GM21717 (cell line): ENCODE results near the gene RYR2.

Source experiments
- ATAC-seq: cut with Tn5 transposase; IDR thresholded peaks from one replicate; pipeline ENCODE4 v1.9.1; 2021; ENCODE audit warnings: mild to moderate bottlenecking, moderate library complexity; ENCODE audit not compliant: unreplicated experiment

Gene RYR2

DNA sequence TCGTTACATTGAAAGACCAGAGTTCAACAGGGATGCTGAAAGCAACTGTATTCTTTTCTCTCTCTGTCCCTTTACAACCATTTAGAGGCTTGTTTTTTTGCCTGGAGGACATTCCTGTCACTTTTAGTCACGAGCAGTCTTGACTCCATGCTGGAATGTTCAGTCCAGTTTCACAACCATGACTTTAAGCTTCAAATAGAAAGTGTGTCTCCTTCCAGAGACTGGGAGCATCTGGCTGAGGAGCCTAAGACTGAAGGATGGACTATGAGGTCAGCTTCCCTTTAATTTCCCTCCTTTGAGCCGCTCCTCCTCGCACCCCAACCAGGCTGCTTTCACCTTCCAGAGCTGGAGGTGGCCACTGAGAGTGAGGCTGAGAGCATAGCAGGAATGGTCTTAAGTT is 10.5 kb upstream of the RYR2 start:
- ATAC-seq: no peak

DNA sequence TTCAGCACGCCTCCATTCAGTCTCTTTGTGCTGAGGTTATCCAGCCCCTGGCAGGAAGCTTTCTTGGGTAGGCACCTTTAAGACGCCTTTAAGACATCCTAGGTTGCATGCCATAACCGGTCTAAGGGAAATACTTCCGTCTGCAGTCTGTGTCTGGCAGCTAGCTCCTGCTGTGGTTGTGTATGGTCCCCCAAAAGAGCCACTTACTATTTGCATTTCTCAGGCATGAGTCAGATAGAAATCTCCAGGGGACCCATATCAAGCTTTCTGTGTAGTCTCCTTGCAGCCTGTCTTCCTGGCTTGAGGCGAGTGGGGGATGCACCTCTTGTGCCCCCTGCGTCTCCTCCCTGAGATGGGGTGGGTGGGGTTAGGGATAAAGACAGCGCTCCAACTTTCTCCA is 10.0 kb upstream of the RYR2 start:
- ATAC-seq: peak; percentile 97

DNA sequence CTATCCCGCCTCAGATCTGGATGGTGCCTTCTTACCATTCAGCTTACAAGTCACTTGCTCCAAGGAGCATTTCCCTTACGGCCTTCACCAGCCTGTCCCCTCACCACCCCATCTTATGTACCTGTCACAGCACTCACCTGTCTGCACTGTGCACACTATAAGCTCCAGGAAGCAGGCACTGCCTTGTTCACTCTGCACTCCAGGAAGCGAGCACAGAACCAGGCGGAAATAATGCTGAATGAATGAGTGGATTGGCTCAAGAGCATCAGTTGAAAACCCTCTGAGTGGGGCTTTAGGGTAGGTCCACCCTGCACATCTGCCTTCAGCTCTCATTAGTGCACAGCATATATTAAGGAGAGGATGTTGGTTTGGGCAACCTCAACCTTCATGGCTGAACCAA is 8.9 kb upstream of the RYR2 start:
- no peak for ATAC-seq

DNA sequence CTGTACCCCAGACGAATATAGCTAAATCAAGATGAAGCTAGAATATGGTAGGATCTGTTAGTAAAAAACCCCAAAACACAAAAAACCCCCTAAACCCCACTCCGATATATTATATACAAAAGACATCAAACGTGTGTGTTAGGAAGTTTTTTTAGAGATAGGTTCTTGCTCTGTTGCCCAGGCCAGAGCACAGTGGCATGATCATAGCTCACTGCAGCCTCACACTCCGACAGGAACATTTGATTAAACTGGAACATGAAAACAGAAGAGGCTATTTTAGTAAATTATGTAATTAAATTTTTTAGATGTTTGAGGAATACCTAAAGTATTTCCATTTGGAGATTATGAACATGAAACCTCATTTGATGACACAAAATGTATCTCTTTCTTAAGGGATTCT is 8.2 kb upstream of the RYR2 start:
- ATAC-seq: no peak

DNA sequence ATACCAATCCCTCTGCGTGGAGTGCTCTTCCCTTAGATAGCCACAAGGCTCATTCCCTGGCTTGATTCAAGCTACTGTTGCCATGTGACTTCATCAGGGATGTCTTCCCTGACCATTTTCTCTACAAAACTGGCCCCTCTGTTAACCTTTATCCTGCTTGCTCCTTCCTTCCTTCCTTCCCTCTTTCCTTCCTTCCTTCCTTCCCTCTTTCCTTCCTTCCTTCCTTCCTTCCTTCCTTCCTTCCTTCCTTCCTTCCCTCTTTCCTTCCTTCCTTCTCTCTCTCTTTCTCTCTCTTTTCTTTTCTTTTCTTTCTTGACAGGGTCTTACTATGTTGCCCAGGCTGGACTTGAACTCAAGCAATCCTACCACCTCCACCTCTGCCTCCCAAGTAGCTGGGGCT is 6.2 kb upstream of the RYR2 start:
- ATAC-seq: no peak

DNA sequence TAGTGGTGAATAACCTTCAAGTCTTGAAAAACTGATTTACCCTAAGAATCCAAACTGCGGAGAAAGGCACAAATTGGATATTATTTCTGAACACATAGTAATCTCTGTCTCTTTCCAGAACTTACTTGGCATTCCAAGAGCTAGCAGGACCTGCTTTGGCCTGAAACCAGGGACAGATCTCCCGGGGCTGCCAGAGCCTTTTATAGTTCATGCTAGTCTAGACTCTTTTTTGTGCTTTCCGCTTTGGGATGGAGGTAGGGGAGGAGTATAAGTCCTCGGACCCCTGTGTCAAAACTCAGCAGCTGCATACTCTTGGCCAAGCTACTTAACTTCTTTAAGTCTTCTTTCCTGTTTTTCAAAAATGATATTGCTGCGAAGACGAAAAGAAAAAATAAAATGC is 3.8 kb upstream of the RYR2 start:
- ATAC-seq: no peak

DNA sequence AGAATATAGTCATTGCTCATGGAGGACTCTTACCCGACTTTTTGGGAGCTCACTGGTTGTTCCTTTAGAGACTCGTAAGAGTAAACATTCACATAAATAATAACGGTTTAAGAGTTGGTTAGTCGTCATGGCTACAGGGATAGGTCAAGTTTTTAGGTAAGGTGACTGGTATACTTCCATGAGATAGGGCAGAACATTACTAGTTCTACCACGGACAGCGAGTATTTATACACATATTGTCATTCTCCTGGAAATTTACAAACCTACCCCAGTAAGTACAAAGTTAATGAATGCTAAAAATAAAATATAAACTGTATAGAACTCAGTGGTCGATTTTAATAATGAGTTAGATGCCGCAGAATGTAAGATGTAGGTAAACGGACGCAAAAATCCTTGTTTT is 1.2 kb upstream of the RYR2 start:
- ATAC-seq: no peak

DNA sequence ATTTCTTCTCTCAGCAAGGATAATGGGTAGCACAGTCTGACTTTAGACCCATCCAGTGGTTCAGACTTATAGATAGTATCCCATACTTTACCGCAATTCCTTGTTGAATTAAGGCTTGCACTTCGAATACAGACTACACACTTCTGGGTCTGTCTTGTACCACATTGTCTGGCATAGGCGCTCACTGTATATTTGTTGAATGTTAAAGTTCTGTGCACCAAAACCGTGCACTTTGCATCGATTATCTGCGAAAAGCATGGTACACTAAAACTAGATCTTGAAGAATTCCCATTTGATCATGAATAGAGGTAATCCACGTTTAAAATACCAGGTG is 556 bp upstream of the RYR2 start:
- no peak for ATAC-seq

DNA sequence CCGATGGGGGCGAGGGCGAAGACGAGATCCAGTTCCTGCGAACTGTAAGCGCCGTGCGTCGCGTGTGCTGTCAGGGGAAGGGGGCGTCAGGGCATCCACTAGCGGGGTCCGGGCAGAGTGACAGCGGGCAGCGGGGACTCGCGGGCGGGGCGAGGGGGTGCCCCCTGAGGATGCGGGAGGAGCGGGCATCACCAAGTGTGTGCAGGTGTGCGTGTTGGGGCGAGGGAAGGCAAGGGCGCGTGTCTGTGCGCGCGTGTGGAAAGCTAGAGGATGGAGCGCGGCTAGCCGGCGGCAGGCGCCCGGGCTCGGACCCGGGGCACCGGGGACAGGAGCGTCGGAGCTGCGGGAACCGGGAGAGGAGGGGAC is 525 bp downstream of the RYR2 start:
- ATAC-seq: no peak

DNA sequence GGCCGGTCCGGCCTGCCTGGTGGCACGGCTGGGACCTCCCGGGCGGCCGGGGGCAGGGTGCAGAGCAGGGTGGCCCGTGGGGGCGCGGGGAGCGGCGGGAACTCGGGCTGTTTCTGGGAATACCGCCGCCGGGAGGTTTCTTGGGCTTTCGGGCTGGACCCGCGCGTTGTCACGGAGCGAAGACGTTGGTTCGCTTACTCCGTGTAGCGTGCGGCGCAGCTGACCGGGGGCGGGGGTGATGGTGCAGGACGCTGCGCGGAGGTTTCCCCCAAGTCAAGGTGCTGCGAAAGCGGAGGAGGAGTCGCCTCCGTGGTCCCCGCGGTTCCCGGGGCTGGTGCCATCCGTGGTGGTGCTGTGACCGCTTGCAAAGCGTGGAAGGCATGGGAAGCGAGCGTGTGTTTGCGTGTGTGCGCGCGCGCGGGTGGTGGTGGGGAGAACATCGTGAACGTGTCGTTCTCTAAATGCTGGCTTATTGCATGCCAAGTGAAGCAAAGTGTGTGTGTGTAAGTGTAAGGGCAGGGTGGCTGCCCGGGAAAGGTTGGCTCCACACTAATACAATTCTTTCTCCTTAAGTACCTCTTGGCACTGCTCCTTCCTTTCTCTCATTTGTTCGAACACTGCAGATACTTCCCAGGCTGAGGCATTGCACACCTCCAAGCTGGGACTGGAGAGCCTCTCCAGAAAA is 1.1 kb downstream of the RYR2 start:
- no peak for ATAC-seq

DNA sequence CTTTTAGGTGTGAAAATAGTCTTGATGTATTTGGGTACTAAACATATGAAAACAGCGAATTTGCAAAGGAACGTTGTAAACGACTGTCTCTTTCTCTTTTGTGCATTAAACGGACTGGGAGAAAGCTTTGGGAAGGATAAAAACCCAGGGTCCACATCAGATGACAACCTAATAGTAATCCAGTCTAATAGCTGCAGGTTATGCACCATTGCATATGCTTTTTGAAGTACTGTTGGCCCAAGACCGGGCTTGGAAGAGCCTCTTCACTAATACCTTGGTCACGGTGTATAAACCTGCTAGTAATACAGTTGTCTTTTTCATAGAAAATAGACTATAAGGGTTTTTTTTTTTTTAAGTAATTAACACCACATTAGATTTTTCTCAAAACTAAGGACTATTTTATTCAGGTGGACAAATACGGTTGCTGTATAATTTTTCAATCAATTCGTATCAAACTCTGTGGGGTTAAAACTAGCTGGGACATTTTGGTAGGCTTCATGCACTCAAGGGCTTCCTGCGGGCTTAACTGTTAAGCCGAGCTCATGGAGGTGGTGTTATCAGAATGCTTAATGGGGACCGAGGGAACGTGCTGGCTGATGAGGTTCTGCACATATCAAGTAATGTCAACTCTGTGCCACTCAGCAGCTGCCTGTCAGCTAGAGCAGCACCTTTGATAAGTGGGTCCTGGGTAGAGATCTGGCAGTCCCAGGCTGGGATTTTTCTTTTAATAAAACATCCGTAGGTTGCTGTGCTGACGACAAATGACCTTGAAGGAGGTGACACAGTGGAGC is 2.1 kb downstream of the RYR2 start:
- ATAC-seq: no peak

DNA sequence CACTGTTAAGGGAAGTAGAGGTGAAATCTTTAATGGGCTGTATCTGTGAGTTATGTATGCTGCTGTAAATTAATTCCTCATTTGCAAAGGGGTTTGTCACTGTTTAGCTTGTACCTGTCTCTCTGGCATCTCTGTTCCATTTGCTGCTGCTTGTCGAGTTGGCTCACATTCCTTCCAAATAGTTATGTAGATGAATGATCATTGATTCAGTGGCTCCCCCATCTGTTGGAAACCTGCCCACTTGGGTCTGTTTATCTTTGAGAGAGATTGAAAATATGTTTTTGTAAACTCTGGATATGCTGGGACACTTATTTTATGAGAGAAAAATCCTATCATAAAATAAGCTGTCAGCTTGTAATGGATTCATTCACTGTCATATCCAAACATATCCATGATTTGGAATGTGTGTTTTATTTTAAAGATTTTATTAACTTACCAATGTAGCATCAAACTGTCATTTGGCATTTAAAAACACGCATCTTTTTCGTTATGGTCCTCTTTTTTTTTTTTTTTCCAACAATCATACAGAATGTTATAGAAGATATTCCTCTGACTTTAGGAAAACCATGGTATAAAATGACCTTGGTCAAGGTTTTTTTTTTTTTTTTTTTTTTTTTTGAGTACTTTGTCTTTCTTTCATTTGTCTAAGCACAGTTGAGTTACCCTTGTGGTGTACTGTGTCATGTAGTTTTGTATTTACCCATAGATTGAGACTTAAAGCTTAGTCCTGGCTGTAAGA is 3.5 kb downstream of the RYR2 start:
- ATAC-seq: no peak

DNA sequence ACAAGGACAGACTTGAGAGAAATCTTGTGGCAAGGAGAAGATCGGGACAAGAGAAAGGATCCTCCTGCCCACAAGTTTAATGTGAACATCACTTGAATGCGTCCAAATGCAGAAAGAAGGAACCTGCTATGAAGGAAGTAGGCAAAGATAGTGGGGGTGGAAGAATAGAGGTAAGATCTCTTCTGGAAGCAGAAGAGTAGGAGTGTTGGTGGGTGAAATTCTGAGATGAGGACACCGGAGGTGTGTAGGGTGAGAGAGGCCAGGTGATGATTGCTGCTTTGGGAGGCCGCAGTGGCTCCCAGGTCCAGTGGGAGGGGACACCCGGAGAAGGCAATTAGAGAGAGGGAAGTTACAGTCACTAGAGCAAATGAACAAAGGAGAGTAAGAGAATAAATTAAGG is 6.8 kb downstream of the RYR2 start:
- ATAC-seq: no peak

DNA sequence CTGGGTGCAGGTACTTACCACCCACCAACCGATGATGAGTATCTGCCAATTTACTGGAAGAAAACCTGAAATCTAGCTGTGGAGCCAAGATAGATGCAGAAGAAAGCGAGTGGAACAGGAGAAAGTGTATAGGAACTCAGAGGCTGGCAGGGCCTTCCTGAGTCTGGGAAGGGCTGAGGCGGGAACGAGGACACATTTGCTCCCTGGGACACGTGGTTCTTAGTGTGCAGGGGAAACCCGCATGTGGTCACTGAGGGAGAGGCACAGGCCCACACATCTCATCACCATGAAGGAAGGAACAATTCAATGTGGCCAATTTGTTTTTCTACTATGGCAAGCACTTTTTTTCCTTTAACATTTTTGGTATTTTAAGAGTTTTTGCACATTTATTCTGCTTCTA is 8.2 kb downstream of the RYR2 start:
- ATAC-seq: no peak

DNA sequence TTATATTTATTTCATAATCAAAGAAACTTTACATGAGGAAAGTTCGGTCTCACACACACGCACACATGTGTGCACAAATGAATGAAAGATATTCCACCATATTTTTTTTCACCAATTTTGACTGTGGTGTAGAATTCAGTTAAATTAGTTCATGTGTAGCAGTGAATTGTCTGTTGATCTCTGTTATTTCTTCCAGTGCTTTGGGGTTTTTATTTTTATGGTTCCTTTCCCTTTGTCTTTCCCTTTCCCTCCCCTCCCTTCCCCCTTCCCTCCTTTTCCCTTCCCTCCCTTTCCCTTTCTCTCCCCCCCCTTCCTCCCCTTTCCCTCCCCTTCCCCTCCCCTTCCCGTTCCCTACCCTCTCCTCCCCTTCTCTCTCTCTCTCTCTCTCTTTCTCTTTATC is 8.9 kb downstream of the RYR2 start:
- ATAC-seq: no peak

DNA sequence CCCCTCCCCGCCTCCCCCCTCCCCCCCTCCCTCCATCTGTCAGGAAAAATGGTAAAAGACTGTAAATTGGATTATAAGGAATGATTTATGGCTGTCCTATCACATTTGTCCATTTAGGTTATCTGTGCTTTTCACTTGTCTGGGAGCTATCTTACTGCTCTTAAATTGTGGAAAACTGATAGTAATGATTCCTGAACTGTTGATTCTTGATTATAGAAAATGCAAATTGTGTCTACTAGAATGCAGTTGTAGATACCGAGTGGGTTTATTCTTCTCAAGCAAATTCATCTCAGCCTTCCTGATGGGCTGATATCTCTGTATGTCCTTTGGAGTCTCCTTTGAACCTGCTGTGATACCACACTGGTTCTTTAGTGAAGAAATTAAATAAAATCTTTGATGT is 12.3 kb downstream of the RYR2 start:
- no peak for ATAC-seq

DNA sequence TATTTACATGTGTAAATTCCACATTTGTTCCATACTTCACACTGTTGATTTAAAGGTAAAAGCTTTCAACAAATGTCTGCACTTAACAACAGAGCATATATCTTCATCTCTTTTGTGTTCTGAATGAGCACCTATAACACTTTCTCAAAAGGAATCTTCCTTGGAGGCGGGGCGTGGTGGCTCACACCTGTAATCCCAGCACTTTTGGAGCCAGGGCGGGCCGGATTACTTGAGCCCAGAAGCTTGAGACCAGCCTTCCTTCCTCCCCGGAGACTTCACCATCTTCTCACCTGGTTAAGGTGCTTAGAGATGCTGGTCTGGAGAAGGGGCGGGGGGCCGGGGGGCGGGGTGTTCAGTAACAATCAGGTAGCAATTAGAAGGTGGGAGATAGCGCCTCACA is 16.5 kb downstream of the RYR2 start:
- no peak for ATAC-seq

DNA sequence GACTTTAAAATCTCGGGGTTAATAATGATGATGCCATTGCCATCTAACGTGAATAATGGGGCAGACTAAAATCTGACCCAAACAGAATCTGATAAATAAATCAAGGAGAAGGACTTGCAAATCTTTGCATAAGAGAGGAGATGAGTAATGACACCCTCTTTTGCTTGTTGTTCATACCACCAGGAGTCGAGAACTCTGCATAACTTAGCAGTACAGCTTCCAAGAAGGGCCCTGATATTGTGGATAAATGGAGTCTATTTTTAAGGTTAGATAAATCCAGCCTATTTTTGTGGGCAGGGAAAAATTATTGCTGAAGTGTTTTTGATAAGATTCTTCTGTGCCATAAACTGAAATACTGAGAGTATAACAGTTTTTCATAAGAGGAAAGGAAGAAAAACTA is 17.3 kb downstream of the RYR2 start:
- no peak for ATAC-seq

DNA sequence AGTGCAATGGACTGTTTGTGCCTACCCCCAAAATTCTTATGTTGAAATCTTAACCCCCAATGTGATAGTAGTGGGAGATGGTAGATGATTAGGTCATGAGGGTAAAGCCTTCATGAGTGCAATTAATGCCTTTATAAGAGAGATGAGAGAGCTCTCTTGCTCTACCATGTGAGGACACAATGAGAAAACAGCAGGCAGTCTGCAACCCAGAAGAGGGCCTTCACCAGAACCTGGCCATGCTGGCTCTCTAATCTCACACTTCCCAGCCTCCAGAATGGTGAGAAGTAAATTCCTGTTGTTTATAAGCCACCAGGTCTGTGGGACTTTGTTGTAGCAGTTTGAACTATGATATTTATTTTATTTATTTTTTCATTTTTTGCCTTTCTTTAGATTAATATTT is 21.0 kb downstream of the RYR2 start:
- no peak for ATAC-seq

DNA sequence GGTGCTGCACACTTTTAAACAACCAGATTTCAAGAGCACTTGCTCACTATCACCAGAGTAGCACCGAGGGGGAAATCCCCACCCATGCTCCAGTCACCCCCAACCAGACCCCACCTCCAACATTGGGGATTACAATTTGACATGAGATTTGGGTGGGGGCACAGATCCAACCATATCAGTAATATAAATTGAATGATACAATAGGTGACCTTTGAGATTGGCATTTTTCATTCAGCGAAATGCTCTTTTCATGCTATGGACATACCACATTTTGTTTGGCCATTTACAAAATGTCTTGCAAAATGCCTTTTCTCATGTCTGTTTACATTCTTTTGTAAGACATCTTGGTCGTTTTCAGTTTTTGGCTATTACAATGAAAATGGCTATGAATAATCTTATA is 23.9 kb downstream of the RYR2 start:
- ATAC-seq: no peak

DNA sequence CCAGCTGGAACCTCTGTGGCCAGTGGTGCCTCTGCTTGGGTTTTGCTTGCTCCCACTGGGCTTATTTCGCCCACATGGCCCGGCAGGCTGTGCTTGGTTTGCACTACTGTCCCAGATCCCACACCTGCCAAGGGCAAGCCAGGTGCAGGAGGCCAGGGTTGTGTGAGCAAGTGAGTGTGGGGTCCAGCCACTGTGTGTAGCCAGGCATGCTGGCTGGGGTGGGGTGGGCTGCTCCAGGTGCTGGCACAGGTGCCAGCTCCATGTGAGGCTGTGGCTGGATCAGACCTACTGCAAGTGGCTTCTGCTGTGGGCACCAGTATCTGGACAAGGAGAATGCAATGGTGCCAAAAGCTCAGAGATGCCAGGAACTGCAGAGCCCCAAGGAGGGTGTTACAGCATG is 28.5 kb downstream of the RYR2 start:
- no peak for ATAC-seq

DNA sequence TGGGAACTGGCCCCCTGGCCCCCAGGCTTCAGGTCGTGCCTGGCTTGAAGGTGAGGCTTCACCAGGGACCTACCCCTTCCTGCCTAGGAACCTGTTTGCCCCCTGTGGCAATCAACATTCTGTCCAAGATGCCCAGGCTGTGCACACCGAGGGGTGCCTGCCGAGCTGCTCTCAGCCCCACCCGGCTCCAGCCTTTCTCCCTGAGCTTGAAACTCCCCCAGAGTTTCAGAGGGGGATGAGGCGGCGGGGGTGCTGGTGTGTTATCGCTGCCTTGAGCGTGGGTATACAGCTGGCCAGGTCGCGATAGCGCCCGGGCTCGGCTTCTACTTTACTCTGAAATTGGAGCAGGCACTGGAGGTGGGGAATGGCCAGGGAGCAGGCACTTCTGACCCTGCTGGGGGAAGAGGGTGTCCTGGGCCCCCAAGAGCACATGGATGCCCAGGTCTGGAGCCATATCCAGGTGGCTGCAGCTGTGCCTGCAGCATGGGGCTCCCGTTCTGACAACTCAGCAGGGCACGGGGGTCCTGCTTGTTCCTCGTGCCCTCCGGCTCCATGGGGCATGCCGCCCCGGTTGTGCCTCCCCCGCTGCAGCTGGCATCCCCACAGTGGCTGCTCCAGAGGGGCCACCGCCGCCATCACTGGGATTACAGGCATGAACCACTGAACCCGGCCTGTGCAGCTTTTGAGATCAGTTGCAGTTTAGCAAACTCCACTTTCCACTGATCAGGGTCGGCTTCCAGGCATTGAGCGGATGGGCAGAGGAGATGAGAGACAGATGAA is 29.8 kb downstream of the RYR2 start:
- ATAC-seq: no peak
